Activated CD4-positive, alpha-beta T cell treated with anti-CD3 and anti-CD28 coated beads, Interleukin-2, amount 50 U/mL, for 4 hours (primary cell): ENCODE measurements around the gene GAL3ST1.
"Not testable (repeated sequence)": the region's sequence is repeated elsewhere in the genome, so short reads cannot be mapped to it uniquely, and the experiment has no call there.

Experiments
- DNase-seq, 2 experiments: peaks; one replicate each; pipeline ENCODE4 v3.0.0-alpha.2; 2020

The GAL3ST1 gene

DNA sequence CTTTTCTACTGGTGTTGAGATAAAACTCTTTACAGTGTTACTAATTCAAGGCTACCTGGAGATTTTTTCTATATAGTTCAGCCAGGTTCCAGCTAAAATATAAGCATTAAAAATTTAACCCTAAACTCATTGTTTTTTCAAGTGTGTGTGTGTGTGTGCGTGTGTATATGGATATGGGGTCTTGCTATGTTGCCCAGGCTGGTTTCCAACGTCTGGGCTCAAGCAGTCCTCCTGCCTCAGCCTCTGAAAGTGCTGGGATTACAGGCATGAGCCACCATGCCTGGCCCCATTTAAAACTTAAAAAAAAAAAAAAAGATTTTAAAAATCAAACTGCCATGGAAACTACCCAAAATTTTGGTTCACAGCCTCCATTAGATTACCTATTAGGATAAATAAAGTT, 21.7 kb upstream of the GAL3ST1 start:
- DNase-seq = no peak

GRCh38 chr22:30592360-30592713, 17.9 kb upstream of the GAL3ST1 start:
- DNase-seq = not testable (repeated sequence)

DNA sequence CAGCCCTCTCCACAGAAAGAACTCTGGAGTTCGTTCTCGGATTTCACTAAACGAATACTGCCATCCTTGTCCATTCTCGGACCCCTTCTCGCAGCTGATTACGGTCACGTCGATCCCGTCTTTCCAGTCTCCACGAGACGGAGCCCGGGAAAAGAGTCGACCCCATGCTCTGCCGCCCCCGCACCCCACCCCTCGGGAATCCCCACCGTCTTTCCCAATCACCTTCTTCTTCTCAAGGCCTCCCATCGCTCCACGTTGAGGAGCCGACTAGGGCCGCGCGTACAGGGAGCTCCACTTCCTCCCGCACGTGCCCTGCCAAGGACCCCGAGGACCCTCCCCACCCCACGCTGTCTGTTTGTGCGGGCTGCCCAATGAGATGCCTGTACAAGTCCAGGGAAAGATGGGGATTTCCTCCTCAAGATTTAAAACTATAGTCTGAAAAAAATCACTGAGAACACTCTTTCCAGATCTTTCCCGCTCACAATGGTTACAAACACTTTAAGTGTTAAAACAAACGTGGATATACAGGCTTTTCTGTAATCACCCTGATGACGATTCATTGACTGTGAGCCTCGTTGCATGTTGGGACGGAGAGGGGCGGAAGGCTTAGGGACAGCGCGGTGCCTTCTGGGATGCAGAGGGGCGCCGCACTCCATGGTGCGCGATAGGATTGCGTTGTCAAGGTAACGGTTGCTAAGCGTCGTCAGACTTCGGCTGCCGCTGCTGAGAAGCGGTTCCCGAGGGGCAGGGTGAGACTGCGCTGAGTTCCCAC, 17.3 kb upstream of the GAL3ST1 start, which contains the start of gene PES1:
Gene PES1, minus strand, starts transcription at position 323 of the 772 bp plus-strand sequence. Its CDS starts 77 bp downstream, at position 246.
- DNase-seq = peak; percentile 93 to 94

DNA sequence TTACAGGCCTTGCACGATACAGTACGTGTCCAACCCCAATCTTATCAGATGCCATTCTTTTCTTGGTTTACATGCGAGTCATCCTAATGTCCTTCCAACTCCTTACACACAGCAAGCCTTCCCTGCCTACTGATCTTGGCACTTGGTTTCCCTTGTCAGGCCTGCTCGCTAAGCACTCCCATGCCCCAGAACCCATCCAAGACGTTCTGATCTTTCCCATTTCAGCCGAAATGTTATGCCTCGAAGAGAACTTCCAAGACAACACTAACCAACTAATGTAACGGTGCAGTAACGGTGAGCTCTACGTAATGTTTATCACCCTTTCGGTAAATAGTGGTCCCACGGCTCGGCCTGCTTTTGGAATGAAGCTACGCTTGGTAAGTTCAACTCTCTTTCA, 16.7 kb upstream of the GAL3ST1 start:
- no peak for DNase-seq

GRCh38 chr22:30586414-30586813, 11.9 kb upstream of the GAL3ST1 start:
- DNase-seq = no peak

GRCh38 chr22:30584441-30584840, 10.0 kb upstream of the GAL3ST1 start:
- DNase-seq = no peak

GRCh38 chr22:30582788-30583545, 8.5 kb upstream of the GAL3ST1 start:
- DNase-seq = no peak

GRCh38 chr22:30582051-30582450, 7.6 kb upstream of the GAL3ST1 start:
- no peak for DNase-seq

DNA sequence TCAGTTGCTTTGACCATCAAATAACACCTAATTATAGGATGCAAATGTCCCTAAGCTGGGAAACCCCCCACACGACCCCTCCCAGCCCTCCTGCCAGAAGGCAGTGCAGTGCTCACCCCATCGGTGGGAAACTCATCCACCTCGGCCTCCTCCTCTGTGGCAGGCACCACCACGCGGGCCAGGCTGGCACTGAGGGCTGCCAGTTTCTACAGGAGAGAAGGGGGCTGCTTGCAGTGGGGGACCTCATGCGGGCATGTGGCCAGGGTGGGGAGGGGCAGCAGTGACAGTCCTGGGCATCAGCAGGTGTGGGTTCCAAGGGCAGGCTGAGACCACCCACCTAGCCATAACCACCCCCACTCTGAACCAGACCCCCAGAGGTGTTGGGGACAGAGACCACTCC, 6.4 kb upstream of the GAL3ST1 start:
- no peak for DNase-seq

DNA sequence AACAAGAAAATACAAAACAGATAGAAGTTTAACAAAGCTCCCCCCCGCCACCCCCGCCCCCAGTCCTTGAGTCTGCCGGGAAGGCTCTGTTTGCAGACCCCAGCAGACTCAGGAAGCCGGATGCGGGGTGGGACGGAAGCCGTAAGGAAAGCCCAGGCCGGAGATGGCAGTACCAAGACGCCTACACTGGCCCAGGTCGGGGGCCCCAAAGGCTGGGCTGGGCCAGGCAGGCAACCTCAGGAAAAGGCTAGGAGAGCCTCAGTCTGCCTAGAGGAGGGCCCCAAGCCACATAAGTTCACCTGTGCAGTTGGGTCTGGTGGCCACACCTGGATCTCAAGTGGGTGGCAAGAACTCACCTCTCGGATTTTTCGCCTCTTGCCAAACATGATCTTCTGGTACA, 4.0 kb upstream of the GAL3ST1 start:
- no peak for DNase-seq

- no peak for DNase-seq
Measured at GRCh38 chr22:30575859-30576258, 1.4 kb upstream of the GAL3ST1 start.

DNA sequence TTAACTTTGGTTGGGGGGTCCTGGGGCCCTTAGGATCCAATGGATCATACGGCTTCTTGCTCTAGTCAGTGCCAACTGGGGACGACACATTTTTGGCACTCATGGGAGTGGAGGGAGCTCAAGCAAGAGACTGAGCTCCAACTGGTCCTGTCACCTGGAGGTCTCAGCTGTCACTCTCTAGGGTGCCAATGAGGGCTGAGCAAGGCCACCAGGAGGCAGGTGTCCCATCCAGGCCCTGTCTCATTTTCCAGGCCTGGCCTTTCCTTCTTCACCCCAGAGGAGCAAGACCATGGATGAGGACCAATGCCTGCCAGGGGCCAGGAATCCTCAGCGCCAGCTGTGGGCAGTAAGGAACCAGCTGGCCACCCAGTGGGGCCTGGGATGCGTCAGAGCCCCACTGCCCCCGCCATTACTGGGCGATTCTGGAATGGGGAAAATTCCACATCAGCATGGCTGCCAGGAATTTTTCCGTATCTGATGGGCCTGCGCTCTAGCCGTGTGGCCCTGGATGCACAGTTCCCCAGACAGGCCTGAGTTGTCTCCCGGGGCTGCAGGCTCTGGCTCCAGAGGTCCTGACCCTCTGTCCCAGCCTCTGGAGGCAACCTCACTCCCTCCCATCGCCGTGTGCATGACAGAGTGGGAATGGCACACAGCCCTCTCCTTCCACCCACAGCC, 669 bp upstream of the GAL3ST1 start:
- no peak for DNase-seq

GRCh38 chr22:30573594-30574094, 821 bp downstream of the GAL3ST1 start:
- DNase-seq = no peak

DNA sequence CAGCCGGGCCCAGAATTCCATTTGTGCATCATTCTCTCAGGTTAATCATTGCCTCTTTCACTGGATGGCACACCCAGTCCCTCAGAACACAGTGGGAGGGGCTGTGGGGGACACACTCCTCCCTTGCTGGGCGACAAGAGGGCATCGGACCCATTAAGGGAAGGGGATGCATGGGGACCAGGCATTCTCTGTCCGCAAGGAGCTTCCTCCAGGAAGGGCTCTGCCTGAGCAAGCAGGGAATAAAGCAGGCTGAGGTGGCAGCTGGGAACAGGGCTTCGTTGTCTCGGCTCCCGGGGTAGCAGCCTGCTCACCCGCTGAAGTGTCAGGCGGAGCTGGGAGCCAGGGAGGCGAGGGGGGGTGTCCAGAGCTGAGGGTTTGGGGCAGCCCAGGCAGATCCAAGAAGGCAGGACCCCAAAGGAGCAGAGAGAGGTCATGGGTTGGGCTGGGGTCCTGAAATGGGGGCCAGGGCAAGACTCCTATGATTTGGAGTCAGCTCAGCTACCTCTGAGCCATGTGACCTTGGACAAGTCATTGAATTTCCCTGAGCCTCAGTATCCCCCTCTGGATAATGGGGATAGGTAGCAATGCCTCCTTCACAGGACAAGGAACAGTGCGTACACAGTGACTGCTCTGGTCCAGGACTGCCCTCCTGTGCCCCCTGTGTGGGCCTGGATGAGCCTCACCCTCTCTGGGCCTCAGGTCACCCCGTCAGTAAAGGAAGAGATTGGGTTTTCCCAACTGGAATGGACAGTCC, 1.4 kb downstream of the GAL3ST1 start:
- DNase-seq = no peak

GRCh38 chr22:30572210-30572609, 2.3 kb downstream of the GAL3ST1 start:
- DNase-seq = no peak

- DNase-seq = no peak
Measured at GRCh38 chr22:30569674-30570202, 4.7 kb downstream of the GAL3ST1 start.

GRCh38 chr22:30568137-30568805, 6.2 kb downstream of the GAL3ST1 start:
- DNase-seq = no peak

DNA sequence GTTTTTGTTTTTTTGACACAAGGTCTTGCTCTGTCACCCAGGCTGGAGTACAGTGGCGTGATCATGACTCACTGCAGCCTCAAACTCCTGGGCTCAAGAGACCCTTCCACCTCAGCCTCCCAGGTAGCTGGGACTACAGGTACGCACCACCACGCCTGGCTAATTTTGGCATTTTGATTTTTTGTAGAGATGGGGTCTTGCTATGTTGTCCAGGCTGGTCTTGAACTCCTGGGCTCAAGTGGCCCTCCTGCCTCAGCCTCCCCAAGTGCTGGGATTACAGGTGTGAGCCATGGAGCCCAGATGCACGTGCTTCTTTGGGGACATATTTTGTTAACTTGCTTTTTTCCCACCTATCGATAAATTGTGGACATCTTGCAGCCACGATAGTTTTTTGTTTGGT, 7.2 kb downstream of the GAL3ST1 start:
- DNase-seq = not testable (repeated sequence)

DNA sequence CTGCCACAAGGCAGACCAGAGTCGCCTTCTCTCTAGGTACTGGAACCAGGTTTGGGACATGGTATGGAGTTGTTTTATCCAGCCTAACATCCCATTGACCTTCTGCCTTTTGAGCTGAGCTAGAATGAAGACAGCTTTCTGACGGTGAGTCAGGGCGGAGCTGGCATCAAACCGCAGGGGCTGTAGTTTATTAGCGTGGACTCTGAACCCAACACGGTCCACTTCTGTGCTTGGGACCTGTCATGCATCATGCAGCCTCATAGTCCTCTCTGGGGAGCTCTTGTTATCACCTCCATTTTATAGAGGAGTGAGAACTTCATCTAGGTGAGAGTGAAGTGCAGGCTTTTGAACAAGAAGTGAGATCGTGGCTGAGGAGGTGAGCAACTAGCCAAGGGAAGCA, 8.3 kb downstream of the GAL3ST1 start:
- no peak for DNase-seq

- no peak for DNase-seq
Measured at GRCh38 chr22:30565341-30565740, 9.1 kb downstream of the GAL3ST1 start.

- DNase-seq = no peak
Measured at GRCh38 chr22:30564761-30565119, 9.7 kb downstream of the GAL3ST1 start.
